H9 (cell line): ENCODE measurements around the gene ISYNA1. TPM values are rescaled to one million over a fixed set of nuclear protein-coding genes. Genes with fewer than 3 reads are reported as not detected.

ENCODE experiments used
- DNase-seq: peaks from one replicate; pipeline ENCODE4 v3.0.0-alpha.2; 2017
- H2AFZ ChIP-seq: one replicate; pipeline ENCODE4 v1.6.1; 2013; ENCODE audit warnings: mild to moderate bottlenecking, low read length, control low read depth, moderate library complexity
- H2AK5ac ChIP-seq: 2 replicates; pipeline ENCODE4 v1.6.1; 2013; ENCODE audit warnings: low read length, control low read depth, mixed read lengths; ENCODE audit not compliant: insufficient read length
- H2BK120ac ChIP-seq: one replicate; pipeline ENCODE4 v1.6.1; 2013; ENCODE audit warnings: low read depth, mild to moderate bottlenecking, low read length, control low read depth, inconsistent platforms; ENCODE audit not compliant: poor library complexity, severe bottlenecking
- H2BK12ac ChIP-seq: 2 replicates; pipeline ENCODE4 v1.6.1; 2013; ENCODE audit warnings: low read length, control low read depth, mixed read lengths, low read depth; ENCODE audit not compliant: insufficient read length
- H2BK15ac ChIP-seq: 2 replicates; pipeline ENCODE4 v1.6.1; 2013; ENCODE audit warnings: low read depth, low read length, control low read depth
- H2BK20ac ChIP-seq: one replicate; pipeline ENCODE4 v1.6.1; 2013; ENCODE audit warnings: low read depth, mild to moderate bottlenecking, low read length, control low read depth, inconsistent platforms; ENCODE audit not compliant: poor library complexity, severe bottlenecking
- H2BK5ac ChIP-seq: 2 replicates; pipeline ENCODE4 v1.6.1; 2013; ENCODE audit warnings: low read length, control low read depth, mixed read lengths; ENCODE audit not compliant: insufficient read length
- H3K14ac ChIP-seq: 2 replicates; pipeline ENCODE4 v1.6.1; 2013; ENCODE audit warnings: low read length, control low read depth; ENCODE audit not compliant: insufficient read depth
- H3K18ac ChIP-seq: 2 replicates; pipeline ENCODE4 v1.6.1; 2013; ENCODE audit warnings: low read depth, mild to moderate bottlenecking, mixed read lengths, low read length, control low read depth; ENCODE audit not compliant: insufficient read length
- H3K23ac ChIP-seq: 2 replicates; pipeline ENCODE4 v1.6.1; 2013; ENCODE audit warnings: low read length, control low read depth, mixed read lengths, low read depth; ENCODE audit not compliant: insufficient read length
- H3K23me2 ChIP-seq: 2 replicates; pipeline ENCODE4 v1.6.1; 2013; ENCODE audit warnings: low read depth, mild to moderate bottlenecking, mixed read lengths, low read length, control low read depth; ENCODE audit not compliant: insufficient read length, poor library complexity, severe bottlenecking
- H3K27ac ChIP-seq: 2 replicates; pipeline ENCODE4 v1.5.1; 2013; ENCODE audit warnings: low read length, control low read depth, mixed read lengths, low read depth; ENCODE audit not compliant: insufficient read length
- H3K27me3 ChIP-seq: 2 replicates; pipeline ENCODE4 v1.6.1; 2013; ENCODE audit warnings: low read length, control low read depth, inconsistent platforms; ENCODE audit not compliant: insufficient read depth
- H3K4ac ChIP-seq: 2 replicates; pipeline ENCODE4 v1.6.1; 2013; ENCODE audit warnings: low read depth, mild to moderate bottlenecking, control low read depth, inconsistent platforms, low read length, moderate library complexity
- H3K4me1 ChIP-seq: 2 replicates; pipeline ENCODE4 v1.6.1; 2013; ENCODE audit warnings: low read length, control low read depth, inconsistent platforms; ENCODE audit not compliant: insufficient read depth
- H3K4me2 ChIP-seq: 2 replicates; pipeline ENCODE4 v1.6.1; 2013; ENCODE audit warnings: low read length, control low read depth, mixed read lengths; ENCODE audit not compliant: insufficient read length, insufficient read depth
- H3K56ac ChIP-seq: 2 replicates; pipeline ENCODE4 v1.6.1; 2013; ENCODE audit warnings: low read depth, mild to moderate bottlenecking, mixed read lengths, low read length, control low read depth; ENCODE audit not compliant: insufficient read length
- H3K79me1 ChIP-seq: 2 replicates; pipeline ENCODE4 v1.6.1; 2013; ENCODE audit warnings: low read depth, mild to moderate bottlenecking, moderate library complexity, low read length, control low read depth, inconsistent platforms; ENCODE audit not compliant: insufficient read depth, poor library complexity, severe bottlenecking
- H3K79me2 ChIP-seq: 2 replicates; pipeline ENCODE4 v1.6.1; 2013; ENCODE audit warnings: low read length, control low read depth, inconsistent platforms; ENCODE audit not compliant: insufficient read depth
- H3K9ac ChIP-seq: 2 replicates; pipeline ENCODE4 v1.6.1; 2013; ENCODE audit warnings: low read length, control low read depth, mixed read lengths; ENCODE audit not compliant: insufficient read length; ENCODE audit errors: extremely low read depth
- H3K9me3 ChIP-seq: one replicate; pipeline ENCODE4 v1.6.1; 2013; ENCODE audit warnings: low read depth, low read length, inconsistent platforms; ENCODE audit not compliant: control insufficient read depth
- H3T11ph ChIP-seq: one replicate; pipeline ENCODE4 v1.6.1; 2013; ENCODE audit warnings: mild to moderate bottlenecking, low read length, control low read depth, inconsistent platforms
- H4K20me1 ChIP-seq: one replicate; pipeline ENCODE4 v1.6.1; 2013; ENCODE audit not compliant: control insufficient read depth, insufficient read length, insufficient read depth
- H4K5ac ChIP-seq: 2 replicates; pipeline ENCODE4 v1.6.1; 2013; ENCODE audit warnings: low read depth, mild to moderate bottlenecking, mixed read lengths, low read length, control low read depth; ENCODE audit not compliant: insufficient read length
- H4K8ac ChIP-seq: replicated peaks from 2 replicates; pipeline ENCODE4 v1.6.1; 2013; ENCODE audit warnings: low read length, control low read depth, mixed read lengths, low read depth; ENCODE audit not compliant: insufficient read length
- H4K91ac ChIP-seq: 2 replicates; pipeline ENCODE4 v1.6.1; 2013; ENCODE audit warnings: low read depth, mild to moderate bottlenecking, moderate library complexity, mixed read lengths, low read length, control low read depth; ENCODE audit not compliant: insufficient read length
- H3K27ac Mint-ChIP-seq, 3 experiments: 2 replicates in 2 of 3; 3 replicates in 1 of 3; pipeline ENCODE4 v1.8.0; 2020 to 2021; ENCODE audit warnings: mixed read lengths in 3 of 3, mild to moderate bottlenecking in 1 of 3, moderate library complexity in 1 of 3
- H3K27me3 Mint-ChIP-seq: 2 replicates; pipeline ENCODE4 v1.8.0; 2021; ENCODE audit warnings: low read depth, mild to moderate bottlenecking, moderate library complexity, mixed read lengths
- H3K36me3 Mint-ChIP-seq, 3 experiments: 2 replicates in 2 of 3; 3 replicates in 1 of 3; pipeline ENCODE4 v1.8.0; 2020 to 2021; ENCODE audit warnings: low read depth in 3 of 3, mixed read lengths in 3 of 3; ENCODE audit not compliant: insufficient read depth in 1 of 3
- H3K4me1 Mint-ChIP-seq, 2 experiments: 2 replicates each; pipeline ENCODE4 v1.8.0; 2020; ENCODE audit warnings: mixed read lengths in 2 of 2
- H3K4me3 Mint-ChIP-seq, 2 experiments: 2 replicates in 1 of 2; 3 replicates in 1 of 2; pipeline ENCODE4 v1.8.0; 2020 to 2021; ENCODE audit warnings: mild to moderate bottlenecking in 2 of 2, mixed read lengths in 2 of 2, moderate library complexity in 1 of 2
- H3K9me3 Mint-ChIP-seq, 2 experiments: 2 replicates in 1 of 2; 3 replicates in 1 of 2; pipeline ENCODE4 v1.8.0; 2020; ENCODE audit warnings: mild to moderate bottlenecking in 2 of 2, mixed read lengths in 2 of 2, moderate library complexity in 1 of 2
- CTCF ChIP-seq: fragments of 200-600 bp; sonication (generic); conservative IDR thresholded peaks from 3 replicates; pipeline ENCODE4 v1.8.0; 2021; ENCODE audit warnings: antibody characterized with exemption, mild to moderate bottlenecking
- WGBS: extraction: QIAGEN DNeasy Blood & Tissue Kit; methylation state at CpG from one replicate; pipeline ENCODE4 v1.1.7; 2013; ENCODE audit warnings: missing lambda C conversion rate, low lambda C conversion rate, mixed read lengths; ENCODE audit not compliant: insufficient read length; ENCODE audit errors: extremely low coverage; 5-methylcytosine and 5-hydroxymethylcytosine counted together
- total RNA-seq: library from RNA; stranded (reverse); gene quantifications from 2 replicates; pipeline ENCODE4 v1.2.1, GENCODE V29; 2021

Gene ISYNA1
- total RNA-seq, 1 experiment from 2014 or later, result 241 TPM

DNA sequence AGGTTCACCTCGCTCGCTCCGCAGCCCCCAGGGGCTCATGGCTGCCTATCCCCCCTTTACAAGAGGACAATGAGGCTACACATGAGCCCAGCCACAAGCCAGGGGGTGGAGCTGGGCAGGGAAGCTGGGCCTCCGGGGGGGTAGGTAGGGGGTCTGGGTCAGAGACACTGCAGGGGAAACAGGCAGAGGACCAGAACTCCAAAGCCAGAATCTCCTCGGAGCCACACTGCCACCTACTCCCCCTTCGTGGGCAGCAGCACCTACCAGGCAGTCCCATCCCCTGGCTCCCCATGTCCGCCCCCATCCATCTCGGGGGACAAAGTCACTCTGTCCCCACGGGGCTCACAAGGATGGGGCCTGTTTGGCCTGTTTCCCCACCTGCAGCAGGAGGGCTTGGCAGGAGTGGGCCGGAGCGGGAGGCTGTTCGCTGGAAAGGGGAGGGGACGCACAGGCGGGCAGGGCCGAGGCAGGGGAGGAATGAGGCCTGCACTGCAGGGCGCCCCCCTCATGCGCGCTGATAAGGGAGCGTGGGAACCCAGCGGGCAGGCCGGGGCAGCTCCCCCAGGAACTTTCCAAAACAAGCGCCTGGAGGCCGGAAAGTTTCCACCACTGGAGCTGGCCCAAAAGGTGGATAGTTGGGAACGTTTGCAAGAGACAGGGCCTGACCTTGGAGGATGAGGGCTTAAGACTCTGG, 545 bp upstream of the ISYNA1 start:
- peaks cover 3% of the 10 kb centered on the region for H4K20me1 ChIP-seq
- Mint-ChIP-seq H3K36me3 (peaks cover 7 to 30% (median 22%) of the 10 kb centered on the region in 3 experiments), H3K27me3 (peaks cover 3% of the 10 kb centered on the region), H3K27ac (peak overlapping the region; percentile 74 to 89 (median 88); a peak in 3 of 7 replicates), H3K4me3 (peak overlapping the region; percentile 60 to 74), H3K4me1 (peaks cover 29 to 34% of the 10 kb centered on the region in 2 experiments), H3K9me3 (peaks cover 3% of the 10 kb centered on the region in 2 experiments; a peak in 4 of 5 replicates)
- no peak overlapping the region for H4K8ac ChIP-seq
- H3K9me3 ChIP-seq, result no peaks in the 10 kb centered on the region
- no peak overlapping the region for H4K5ac ChIP-seq
- DNase-seq, result peak; percentile 73
- peaks cover 10% of the 10 kb centered on the region for H3K23me2 ChIP-seq
- H2AFZ ChIP-seq, result no peak overlapping the region
- peak overlapping the region; percentile 46 for H3K4me2 ChIP-seq
- H3K14ac ChIP-seq, result peak overlapping the region; percentile 18; the same call in 1 of the 2 replicates
- H3K27me3 ChIP-seq, result no peaks in the 10 kb centered on the region
- no peak overlapping the region for H2BK120ac ChIP-seq
- no peak overlapping the region for H2BK12ac ChIP-seq
- no peak overlapping the region for H2BK20ac ChIP-seq
- H3K4me1 ChIP-seq, result peaks cover 7% of the 10 kb centered on the region; the same call in 1 of the 2 replicates
- no peak overlapping the region for H3K23ac ChIP-seq
- no peaks in the 10 kb centered on the region for H3K79me2 ChIP-seq
- no CpG with 5 or more reads among the region's 24 CpGs for WGBS
- H3K18ac ChIP-seq, result no peak overlapping the region
- TF ChIP-seq CTCF, result no peak
- no peak overlapping the region for H3K4ac ChIP-seq
- H2BK15ac ChIP-seq, result no peak overlapping the region
- no peak overlapping the region for H3K56ac ChIP-seq
- no peak overlapping the region for H3T11ph ChIP-seq
- H2AK5ac ChIP-seq, result no peak overlapping the region
- no peak overlapping the region for H3K27ac ChIP-seq
- no peak overlapping the region for H2BK5ac ChIP-seq
- H3K9ac ChIP-seq, result no peak overlapping the region
- H3K79me1 ChIP-seq, result no peaks in the 10 kb centered on the region
- H4K91ac ChIP-seq, result no peak overlapping the region
